Adrenal gland (tissue), 12 donors: Measurements from ENCODE around the gene EHD4. TPM values are rescaled to one million over a fixed set of nuclear protein-coding genes. Genes with fewer than 3 reads are reported as not detected.

Experiments used
- DNase-seq, 7 donors: peaks; one replicate each; pipeline ENCODE4 v3.0.0-alpha.2; 2019 to 2020
- H3K27ac ChIP-seq, 5 donors: fragments of 200-600 bp; sonication (generic) in 4 of 5; 1 replicate in 3 of 5; 2 replicates in 2 of 5; pipeline versions ENCODE4 v1.5.1 to v1.8.0; 2016 to 2020; ENCODE audit warnings: mild to moderate bottlenecking in 1 of 5
- H3K27me3 ChIP-seq: fragments of 200-600 bp; 2 replicates; pipeline ENCODE4 v1.8.0; 2021
- H3K36me3 ChIP-seq, 2 donors: fragments of 200-600 bp; replicated peaks in 1 of 2; 1 replicate in 1 of 2; 2 replicates in 1 of 2; pipeline versions ENCODE4 v1.5.1 to v1.8.0; 2018 to 2022
- H3K4me1 ChIP-seq, 2 donors: fragments of 200-600 bp; replicated peaks in 1 of 2; 1 replicate in 1 of 2; 2 replicates in 1 of 2; pipeline versions ENCODE4 v1.5.1 to v1.8.0; 2018 to 2021
- H3K4me3 ChIP-seq, 4 donors: fragments of 200-600 bp; sonication (generic) in 3 of 4; one replicate each; pipeline ENCODE4 v1.5.1; 2016 to 2018
- H3K9me3 ChIP-seq, 3 donors: fragments of 200-600 bp; sonication (generic) in 1 of 3; replicated peaks in 1 of 3; 1 replicate in 2 of 3; 2 replicates in 1 of 3; pipeline versions ENCODE4 v1.5.1 to v1.8.0; 2016 to 2021
- CTCF ChIP-seq, 6 experiments: fragments of 450-650 bp in 4 of 6; fragments of 200-600 bp in 2 of 6; sonication (generic) in 1 of 6; IDR thresholded peaks; 1 replicate in 5 of 6; 2 replicates in 1 of 6; pipeline versions ENCODE4 v1.5.1 to v1.8.0; 2016 to 2021; ENCODE audit warnings: antibody characterized with exemption in 6 of 6, mild to moderate bottlenecking in 2 of 6, moderate library complexity in 1 of 6
- POLR2A ChIP-seq, 2 donors: fragments of 450-650 bp; IDR thresholded peaks; one replicate each; pipeline ENCODE4 v1.6.1; 2017; ENCODE audit warnings: antibody characterized with exemption in 2 of 2, mild to moderate bottlenecking in 2 of 2, moderate library complexity in 1 of 2
- WGBS, 4 donors: extraction: QIAGEN DNeasy Blood & Tissue Kit in 2 of 4; methylation state at CpG; one replicate each; pipeline versions ENCODE4 v1.1.5 to v1.1.7; 2013 to 2017; 5-methylcytosine and 5-hydroxymethylcytosine counted together
- intact Hi-C, 2 donors: fragments of 100-400 bp; cut with DNase I; formaldehyde crosslinking; loops; one replicate each; pipeline versions ENCODE4 v1.14.1 to v1.15.0; 2022 to 2023
- polyA plus RNA-seq, 3 donors: library from polyadenylated mRNA; stranded (reverse); fragments of 200-250 nt in 2 of 3; fragments of 350-450 nt in 1 of 3; fragmentation: Illumina TruSeq in 1 of 3; extraction: RNeasy Lipid Tissue Mini Kit (QIAGEN cat#74804) in 1 of 3; gene quantifications; one replicate each; pipeline ENCODE4 v1.2.3, GENCODE V29; 2013 to 2014
- total RNA-seq, 9 donors: library from RNA; depleted of rRNA in 4 of 9; stranded (reverse); fragments of >200 nt in 4 of 9; fragments of 120-200 nt in 1 of 9; fragmentation: NEBNext Ultra II Directional in 1 of 9; extraction: Animal tissue kit (Norgen Biotek cat#: 25700) in 1 of 9; gene quantifications; one replicate each; pipeline versions ENCODE4 v1.1.0 to v1.2.4, GENCODE V29; 2013 to 2023
- donor health status: healthy with polysubstance abuse.
- donor health status: Bipolar disorder and iron deficiency.
- donor health status: DM: yes; HTN: yes; CAD: no.
- donor health status: DM: no; HTN: no; CAD: no.
- donor health status: DM: no; HTN: no; CAD: no.
- donor health status: DM: yes; HTN: yes; CAD: no.

Gene EHD4
- total and polyA plus RNA-seq, 12 donors = 2.0 to 17.0 (median 11.5) TPM

DNA sequence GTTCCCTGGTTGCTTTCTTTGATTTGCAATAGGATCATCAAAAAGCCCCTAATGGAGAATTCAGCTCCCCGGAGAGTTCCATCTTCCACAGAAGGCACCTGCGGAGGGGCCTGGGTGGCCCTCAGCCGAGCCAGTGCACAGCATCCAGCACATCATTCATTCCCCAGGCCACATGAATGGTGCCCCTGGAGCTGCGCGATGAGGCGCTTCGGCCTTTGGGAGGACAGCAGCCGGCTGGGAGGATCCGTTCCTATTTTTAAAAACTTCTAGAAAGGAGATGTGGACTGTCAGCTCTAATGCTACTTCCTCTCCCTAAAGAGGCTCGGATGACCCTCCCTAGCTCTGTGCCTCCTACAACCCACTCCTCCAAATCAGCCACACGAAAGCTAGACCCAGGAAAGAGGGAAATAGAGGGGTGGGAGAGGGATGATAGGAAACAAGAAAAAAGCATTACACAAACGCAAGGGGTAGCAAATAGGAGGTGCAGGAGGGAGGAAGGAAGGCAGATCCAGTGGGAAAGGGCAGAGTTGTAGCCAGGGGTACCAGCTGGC is 20.3 kb downstream of the EHD4 start:
- no peak for DNase-seq
- no peak overlapping the region for H3K4me3 ChIP-seq
- 79 to 87% (median 83%) methylated on average over 11 to 12 of the region's 12 CpGs for WGBS, 4 donors
- H3K36me3 ChIP-seq = peaks cover 0 to 7% of the 10 kb centered on the region in 2 donors
- H3K9me3 ChIP-seq = no peaks in the 10 kb centered on the region
- intact Hi-C loops = no loop called here
- H3K4me1 ChIP-seq = peaks cover 4 to 8% of the 10 kb centered on the region in 2 donors
- no peaks in the 10 kb centered on the region for H3K27me3 ChIP-seq
- TF ChIP-seq CTCF (IDR thresholded peaks at IDR 0.05) (no peak), POLR2A (IDR thresholded peaks at IDR 0.05) (no peak)
- H3K27ac ChIP-seq = peak overlapping the region in 1 of 5 donors; percentile 17

DNA sequence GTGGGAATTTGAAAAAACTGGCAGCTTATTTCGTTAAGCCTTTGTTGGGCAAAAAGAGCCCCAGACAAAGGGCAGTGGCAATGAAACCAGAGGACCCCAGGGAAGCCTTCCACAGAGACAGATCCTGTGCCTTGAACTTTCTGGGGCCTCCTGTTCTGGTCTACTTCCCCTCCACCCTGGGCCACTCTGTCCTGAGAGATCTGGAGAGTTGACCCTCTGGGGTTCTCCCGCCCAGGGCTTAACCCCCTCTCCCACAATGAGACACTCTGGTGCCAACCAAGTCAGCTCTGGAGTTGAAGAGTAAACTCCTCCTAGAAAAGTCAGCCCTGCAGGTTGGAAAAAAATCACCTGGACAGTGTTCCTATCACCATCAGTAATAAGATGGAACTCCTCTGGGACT is 20.8 kb downstream of the EHD4 start:
- TF ChIP-seq CTCF (IDR thresholded peaks at IDR 0.05) = no peak
- no peak for TF ChIP-seq POLR2A (IDR thresholded peaks at IDR 0.05)
- no peaks in the 10 kb centered on the region for H3K27me3 ChIP-seq
- intact Hi-C loops = no loop called here
- no peak for DNase-seq
- WGBS, 4 donors = 0 to 50% (median 43%) methylated on average over 1 to 2 of the region's 2 CpGs
- peaks cover 4 to 10% of the 10 kb centered on the region in 2 donors for H3K4me1 ChIP-seq
- no peaks in the 10 kb centered on the region for H3K9me3 ChIP-seq
- H3K36me3 ChIP-seq = peaks cover 0 to 7% of the 10 kb centered on the region in 2 donors
- H3K27ac ChIP-seq = no peak overlapping the region
- no peak overlapping the region for H3K4me3 ChIP-seq

- intact Hi-C loops = no loop called here
- 76 to 88% (median 84%) methylated on average over 5 of the region's 5 CpGs for WGBS, 4 donors
- no peak for DNase-seq
- H3K36me3 ChIP-seq = peaks cover 0 to 7% of the 10 kb centered on the region in 2 donors
- TF ChIP-seq POLR2A (IDR thresholded peaks at IDR 0.05) = no peak
- no peak for TF ChIP-seq CTCF (IDR thresholded peaks at IDR 0.05)
- no peak overlapping the region for H3K27ac ChIP-seq
- no peak overlapping the region for H3K4me3 ChIP-seq
- H3K27me3 ChIP-seq = no peaks in the 10 kb centered on the region
- H3K4me1 ChIP-seq = peaks cover 4 to 10% of the 10 kb centered on the region in 2 donors
- no peaks in the 10 kb centered on the region for H3K9me3 ChIP-seq
Measured at GRCh38 chr15:41950489-41950888, 21.9 kb downstream of the EHD4 start.

GRCh38 chr15:41950127-41950483 is 22.3 kb downstream of the EHD4 start:
- peaks cover 0 to 7% of the 10 kb centered on the region in 2 donors for H3K36me3 ChIP-seq
- TF ChIP-seq POLR2A (IDR thresholded peaks at IDR 0.05) (no peak), CTCF (IDR thresholded peaks at IDR 0.05) (no peak)
- H3K9me3 ChIP-seq = no peaks in the 10 kb centered on the region
- DNase-seq = no peak
- intact Hi-C loops = no loop called here
- no peak overlapping the region for H3K27ac ChIP-seq
- no peak overlapping the region for H3K4me3 ChIP-seq
- no peaks in the 10 kb centered on the region for H3K27me3 ChIP-seq
- H3K4me1 ChIP-seq = peaks cover 4 to 10% of the 10 kb centered on the region in 2 donors
- 89 to 100% (median 93%) methylated on average over 4 of the region's 4 CpGs for WGBS, 4 donors
